ENCODE measurements around the gene OPN3.

Gene OPN3

DNA sequence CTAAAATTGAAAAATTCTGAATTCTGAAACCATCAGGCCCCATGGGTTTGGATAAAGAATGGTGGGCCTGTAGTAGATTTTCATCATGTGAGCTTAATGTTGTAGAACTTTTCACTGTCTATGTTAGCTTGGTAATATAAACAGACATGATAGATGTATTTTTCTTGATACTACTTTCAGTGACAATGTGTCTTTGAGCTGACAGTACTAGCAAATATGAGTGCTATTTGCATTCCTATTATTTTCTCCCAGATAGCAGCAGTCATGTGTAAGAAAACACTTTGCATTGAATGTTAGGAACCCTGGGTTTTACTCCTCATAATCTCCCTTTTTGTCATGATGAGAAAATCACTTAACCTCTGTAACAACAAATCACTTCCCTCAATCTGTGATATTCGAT is 89.9 kb downstream of the OPN3 start:
- no peaks in the 10 kb centered on the region for H3K79me2 ChIP-seq (ENCODE audit: insufficient read depth, low read length)
- no peak for TF ChIP-seq CTCF (IDR thresholded peaks at IDR 0.05; ENCODE audit: borderline replicate concordance, extremely low read depth, low read length, poor library complexity, severe bottlenecking)
- TF ChIP-seq EZH2 (IDR thresholded peaks at IDR 0.05; ENCODE audit: borderline replicate concordance, low read depth, low read length, severe bottlenecking): no peak
- H3K36me3 ChIP-seq (ENCODE audit: insufficient read depth, low read length): no peaks in the 10 kb centered on the region
- no peak overlapping the region for H3K4me2 ChIP-seq (ENCODE audit: insufficient read depth, low read length)
- ATAC-seq (ENCODE audit: insufficient read depth, low read depth) (no peak), DNase-seq (no peak)
- H3K9me3 ChIP-seq (ENCODE audit: insufficient read depth, low read length, severe bottlenecking): no peaks in the 10 kb centered on the region
- H4K20me1 ChIP-seq (ENCODE audit: insufficient read depth, low read length): no peaks in the 10 kb centered on the region
- no peaks in the 10 kb centered on the region for H3K27me3 ChIP-seq (ENCODE audit: insufficient read depth, low read length, poor library complexity)
- no peaks in the 10 kb centered on the region for H3K4me1 ChIP-seq (ENCODE audit: insufficient read depth, low read length)
- no peak overlapping the region for H2AFZ ChIP-seq (ENCODE audit: low read depth, low read length)
- H3K9ac ChIP-seq (ENCODE audit: low read depth, low read length): no peak overlapping the region
- H3K27ac ChIP-seq (ENCODE audit: low read length): no peak overlapping the region
- no peak overlapping the region for H3K4me3 ChIP-seq (ENCODE audit: low read depth in 1 of 2, low read length in 2 of 2)

- Histone ChIP-seq H3K4me2 (ENCODE audit: insufficient read depth, low read length) (no peak overlapping the region), H3K4me3 (ENCODE audit: low read depth in 1 of 2, low read length in 2 of 2) (no peak overlapping the region), H3K36me3 (ENCODE audit: insufficient read depth, low read length) (no peaks in the 10 kb centered on the region), H3K27ac (ENCODE audit: low read length) (no peak overlapping the region), H3K9me3 (ENCODE audit: insufficient read depth, low read length, severe bottlenecking) (no peaks in the 10 kb centered on the region), H3K79me2 (ENCODE audit: insufficient read depth, low read length) (no peaks in the 10 kb centered on the region), H3K27me3 (ENCODE audit: insufficient read depth, low read length, poor library complexity) (no peaks in the 10 kb centered on the region), H2AFZ (ENCODE audit: low read depth, low read length) (no peak overlapping the region), H3K9ac (ENCODE audit: low read depth, low read length) (no peak overlapping the region), H3K4me1 (ENCODE audit: insufficient read depth, low read length) (no peaks in the 10 kb centered on the region), H4K20me1 (ENCODE audit: insufficient read depth, low read length) (no peaks in the 10 kb centered on the region)
- TF ChIP-seq EZH2 (IDR thresholded peaks at IDR 0.05; ENCODE audit: borderline replicate concordance, low read depth, low read length, severe bottlenecking) (no peak), CTCF (IDR thresholded peaks at IDR 0.05; ENCODE audit: borderline replicate concordance, extremely low read depth, low read length, poor library complexity, severe bottlenecking) (no peak)
- ATAC-seq (ENCODE audit: insufficient read depth, low read depth): no peak
- no peak for DNase-seq
These were observed 92.2 kb downstream of the OPN3 start for GRCh38 chr1:241548008-241548407.
